Endometrial microvascular endothelial cells (primary cell): Measurements from ENCODE around the gene PSMG2. TPM values are rescaled to one million over a fixed set of nuclear protein-coding genes. Genes with fewer than 3 reads are reported as not detected.

ENCODE experiments used
- in situ Hi-C: cut with HindIII; loops from 2 replicates; pipeline ENCODE4 v1.10.0; 2017; ENCODE audit warnings: low sequenced_read_pairs, low pct_unique_long_range_greater_than_20kb; ENCODE audit errors: inconsistent ontology term
- total RNA-seq: library from RNA; depleted of rRNA; stranded (reverse); fragments of >200 nt; gene quantifications from one replicate; pipeline ENCODE4 v1.2.3, GENCODE V29; 2015; ENCODE audit errors: inconsistent ontology term

The PSMG2 gene
- total RNA-seq, 1 donor from 2014 or later: 99.0 TPM

GRCh38 chr18:12711446-12711845 is 8.6 kb downstream of the PSMG2 start:
- in situ Hi-C loops: no loop called here

- in situ Hi-C loops: no loop called here
These were observed 18.8 kb downstream of the PSMG2 start for GRCh38 chr18:12721495-12722275.

GRCh38 chr18:12722731-12723130 is 19.9 kb downstream of the PSMG2 start:
- in situ Hi-C loops: no loop called here

GRCh38 chr18:12726331-12726730 is 23.5 kb downstream of the PSMG2 start:
- in situ Hi-C loops: no loop called here

GRCh38 chr18:12726774-12727550 is 24.1 kb downstream of the PSMG2 start:
- in situ Hi-C loops: no loop called here

- in situ Hi-C loops: no loop called here
These were observed 34.5 kb downstream of the PSMG2 start for GRCh38 chr18:12737243-12737902.

- in situ Hi-C loops: no loop called here
These were observed 38.5 kb downstream of the PSMG2 start for GRCh38 chr18:12741351-12741750.

GRCh38 chr18:12742453-12742852 is 39.6 kb downstream of the PSMG2 start:
- in situ Hi-C loops: no loop called here

- in situ Hi-C loops: no loop called here
These were observed 41.3 kb downstream of the PSMG2 start for GRCh38 chr18:12744103-12744502.

- in situ Hi-C loops: no loop called here
These were observed 42.4 kb downstream of the PSMG2 start for GRCh38 chr18:12745095-12745795.

GRCh38 chr18:12747530-12748315 is 44.9 kb downstream of the PSMG2 start:
- in situ Hi-C loops: no loop called here

GRCh38 chr18:12748671-12749070 is 45.8 kb downstream of the PSMG2 start:
- in situ Hi-C loops: no loop called here

- in situ Hi-C loops: no loop called here
These were observed 46.3 kb downstream of the PSMG2 start for GRCh38 chr18:12749121-12749520.

- in situ Hi-C loops: no loop called here
These were observed 47.4 kb downstream of the PSMG2 start for GRCh38 chr18:12750076-12750714.

- in situ Hi-C loops: no loop called here
These were observed 48.1 kb downstream of the PSMG2 start for GRCh38 chr18:12750715-12751502.

GRCh38 chr18:12751503-12751884 is 48.7 kb downstream of the PSMG2 start:
- in situ Hi-C loops: no loop called here

- in situ Hi-C loops: no loop called here
These were observed 49.0 kb downstream of the PSMG2 start for GRCh38 chr18:12751891-12752290.
